Endothelial cell of umbilical vein (primary cell): ENCODE data around the gene KCNB1. TPM values are rescaled to one million over a fixed set of nuclear protein-coding genes. Genes with fewer than 3 reads are reported as not detected.

Experiments used
- BruUV-seq: library from RNA; stranded (reverse); fragments of 400-500 nt; replicated peaks from 2 replicates; lab custom pipeline; 2021; lab: Mats Ljungman, UMichigan
- CTCF ChIA-PET: fragments of 300-600, 350-600 bp; sonication (Branson Sonifier 250); formaldehyde crosslinking; loops from one replicate; lab custom pipeline; 2021; ENCODE audit warnings: antibody characterized with exemption, inconsistent platforms; lab: Charles Lee
- POLR2A ChIA-PET: fragments of 300-600, 350-600 bp; sonication (Branson Sonifier 250); formaldehyde crosslinking; loops from one replicate; lab custom pipeline; 2021; ENCODE audit warnings: antibody characterized with exemption, inconsistent platforms; lab: Charles Lee
- DNase-seq: peaks from one replicate; pipeline ENCODE4 v3.0.0-alpha.2; 2011; ENCODE audit warnings: low read depth, low spot score
- FAIRE-seq: peaks from 2 replicates; lab custom pipeline; 2011; peaks lifted over from hg19 to GRCh38; lab: Jason Lieb, UNC
- H2AFZ ChIP-seq: 2 replicates; pipeline ENCODE4 v1.6.0; 2012; ENCODE audit warnings: low read depth, low read length, control low read depth, inconsistent platforms
- H3K27ac ChIP-seq: 2 replicates; pipeline ENCODE4 v1.5.1; 2011; ENCODE audit warnings: low read depth, mild to moderate bottlenecking, control low read depth, low read length, moderate library complexity; ENCODE audit not compliant: insufficient read depth
- H3K27me3 ChIP-seq, 2 experiments: 2 replicates each; pipeline versions ENCODE4 v1.6.0 to v1.6.1; 2011; ENCODE audit warnings: low read length in 2 of 2, mixed read lengths in 1 of 2; ENCODE audit not compliant: control insufficient read depth in 2 of 2, insufficient read depth in 2 of 2
- H3K36me3 ChIP-seq, 2 experiments: 2 replicates in 1 of 2; 3 replicates in 1 of 2; pipeline ENCODE4 v1.5.1; 2011; ENCODE audit warnings: low read length in 2 of 2, mild to moderate bottlenecking in 1 of 2, moderate library complexity in 1 of 2; ENCODE audit not compliant: control insufficient read depth in 2 of 2, insufficient read depth in 2 of 2; ENCODE audit errors: extremely low read depth in 1 of 2
- H3K4me1 ChIP-seq: 3 replicates; pipeline ENCODE4 v1.5.1; 2011; ENCODE audit warnings: mild to moderate bottlenecking, low read length; ENCODE audit not compliant: control insufficient read depth, insufficient read depth; ENCODE audit errors: extremely low read depth
- H3K4me2 ChIP-seq: 2 replicates; pipeline ENCODE4 v1.6.1; 2011; ENCODE audit warnings: low read length, control low read depth, mixed read lengths; ENCODE audit not compliant: insufficient read depth
- H3K4me3 ChIP-seq, 3 experiments: fragments of 200-600 bp in 1 of 3; sonication (generic), shearing (Covaris generic) in 1 of 3; replicated peaks in 1 of 3; 2 replicates each; pipeline ENCODE4 v1.5.1; 2011 to 2016; ENCODE audit warnings: control low read depth in 3 of 3, low read length in 3 of 3, mild to moderate bottlenecking in 2 of 3, inconsistent platforms in 1 of 3, low read depth in 1 of 3, moderate library complexity in 1 of 3; ENCODE audit not compliant: insufficient read depth in 1 of 3
- H3K79me2 ChIP-seq: 2 replicates; pipeline ENCODE4 v1.6.0; 2012; ENCODE audit warnings: low read length, inconsistent platforms; ENCODE audit not compliant: control insufficient read depth, insufficient read depth
- H3K9ac ChIP-seq: replicated peaks from 2 replicates; pipeline ENCODE3; 2011; ENCODE audit warnings: low read length, control low read depth; ENCODE audit not compliant: insufficient read depth; ENCODE audit errors: extremely low read depth
- H3K9me1 ChIP-seq: replicated peaks from 3 replicates; pipeline ENCODE4 v1.6.0; 2011; ENCODE audit warnings: mild to moderate bottlenecking, low read length; ENCODE audit not compliant: control insufficient read depth, insufficient read depth; ENCODE audit errors: extremely low read depth
- H3K9me3 ChIP-seq: replicated peaks from 2 replicates; pipeline ENCODE4 v1.5.1; 2012; ENCODE audit warnings: low read length, inconsistent platforms; ENCODE audit not compliant: control insufficient read depth, insufficient read depth
- H4K20me1 ChIP-seq: replicated peaks from 2 replicates; pipeline ENCODE3; 2011; ENCODE audit warnings: mild to moderate bottlenecking, low read length; ENCODE audit not compliant: control insufficient read depth, insufficient read depth; ENCODE audit errors: extremely low read depth
- CTCF ChIP-seq, 2 donors: IDR thresholded peaks; 1 replicate in 1 of 2; 2 replicates in 1 of 2; pipeline ENCODE4 v1.5.1; 2011; ENCODE audit warnings: low read length in 2 of 2, mild to moderate bottlenecking in 2 of 2, moderate library complexity in 2 of 2, control low read depth in 1 of 2, inconsistent platforms in 1 of 2, low read depth in 1 of 2; ENCODE audit not compliant: insufficient read depth in 1 of 2; ENCODE audit errors: extremely low read depth in 1 of 2
- EZH2 ChIP-seq: IDR thresholded peaks from 2 replicates; pipeline ENCODE4 v1.6.1; 2012; ENCODE audit warnings: borderline replicate concordance, low read depth, mild to moderate bottlenecking, moderate library complexity, low read length, inconsistent platforms; ENCODE audit not compliant: severe bottlenecking
- FOS ChIP-seq: IDR thresholded peaks from 2 replicates; pipeline ENCODE4 v1.6.1; 2011; ENCODE audit warnings: mild to moderate bottlenecking, low read length, moderate library complexity, borderline replicate concordance; ENCODE audit not compliant: insufficient read depth
- GATA2 ChIP-seq: IDR thresholded peaks from 2 replicates; pipeline ENCODE4 v1.7.0; 2011; ENCODE audit warnings: low read depth, mild to moderate bottlenecking, moderate library complexity, mixed read lengths, low read length; ENCODE audit not compliant: insufficient read length, insufficient read depth
- JUN ChIP-seq: IDR thresholded peaks from 2 replicates; pipeline ENCODE4 v1.6.1; 2011; ENCODE audit warnings: borderline replicate concordance, low read depth; ENCODE audit not compliant: insufficient read length, insufficient read depth
- MAX ChIP-seq: IDR thresholded peaks from 2 replicates; pipeline ENCODE4 v1.6.1; 2011; ENCODE audit not compliant: insufficient read depth, insufficient read length
- MYC ChIP-seq: IDR thresholded peaks from one replicate; pipeline ENCODE4 v1.6.1; 2011; ENCODE audit warnings: mild to moderate bottlenecking, low read depth, low read length
- POLR2A ChIP-seq: IDR thresholded peaks from 2 replicates; pipeline ENCODE4 v1.6.1; 2012; ENCODE audit warnings: low read depth, mild to moderate bottlenecking, control low read depth, low read length
- POLR2AphosphoS5 ChIP-seq: IDR thresholded peaks from 2 replicates; pipeline ENCODE4 v1.6.1; 2012; ENCODE audit warnings: low read depth, mild to moderate bottlenecking, control low read depth, low read length, moderate library complexity; ENCODE audit not compliant: insufficient read depth
- dilution Hi-C: fragments of 300-500 bp; cut with MboI; formaldehyde crosslinking; loops from one replicate; pipeline ENCODE4 v1.15.0; 2019; ENCODE audit warnings: low sequenced_read_pairs; ENCODE audit not compliant: extremely low pct_ligation_motif_present
- intact Hi-C: fragments of 100-400 bp; cut with micrococcal nuclease; formaldehyde crosslinking; loops from one replicate; pipeline ENCODE4 v1.10.0; 2022
- polyA plus RNA-seq, 4 experiments: library from polyadenylated mRNA; depleted of rRNA in 3 of 4; stranded (reverse) in 3 of 4; unstranded in 1 of 4; fragments of >200 nt; gene quantifications; 2 replicates each; pipeline versions ENCODE4 v1.2.1 to v1.2.3, GENCODE V29; 2011 to 2012; ENCODE audit warnings: missing spikeins in 1 of 4
- total RNA-seq: library from RNA; stranded (reverse); gene quantifications from 2 replicates; pipeline ENCODE4 v1.2.3, GENCODE V29; 2021

KCNB1 gene
- total and polyA plus RNA-seq, 2 donors (not counting 3 experiments of a cell fraction or from before 2014, with no cell fraction given) = not detected

GRCh38 chr20:49413677-49414076 lies 68.8 kb downstream of the KCNB1 start:
- Histone ChIP-seq H4K20me1 (no peaks in the 10 kb centered on the region), H3K9me3 (no peaks in the 10 kb centered on the region), H3K9me1 (no peaks in the 10 kb centered on the region), H3K4me3 (no peak overlapping the region), H3K9ac (no peak overlapping the region), H3K27ac (no peak overlapping the region), H2AFZ (no peak overlapping the region), H3K79me2 (no peaks in the 10 kb centered on the region), H3K36me3 (no peaks in the 10 kb centered on the region), H3K4me1 (no peaks in the 10 kb centered on the region), H3K27me3 (peaks cover 10 to 11% of the 10 kb centered on the region in 2 experiments), H3K4me2 (no peak overlapping the region)
- ChIA-PET CTCF (interaction anchor here (1.2 kb wide), 1 partner anchor 11 kb away, joined by 3 read pairs; no protein-coding TSS in a partner anchor), POLR2A (no interaction called here)
- dilution Hi-C loops = no loop called here
- FAIRE-seq (no peak), DNase-seq (no peak)
- TF ChIP-seq CTCF (IDR thresholded peaks at IDR 0.05; ENCODE audit: extremely low read depth in 1 of 2, insufficient read depth in 1 of 2, low read depth in 1 of 2, low read length in 2 of 2) (no peak), POLR2AphosphoS5 (no peak), POLR2A (no peak), FOS (no peak), GATA2 (no peak), JUN (no peak), EZH2 (no peak), MAX (no peak), MYC (no peak)
- intact Hi-C loops = no loop called here
- BruUV-seq = no TSS peak
